Fibroblast of the aortic adventitia (primary cell): Measurements from ENCODE around the gene DLX1. TPM values are rescaled to one million over a fixed set of nuclear protein-coding genes. Genes with fewer than 3 reads are reported as not detected.
"Not testable (repeated sequence)": the region's sequence is repeated elsewhere in the genome, so short reads cannot be mapped to it uniquely, and the experiment has no call there.

ENCODE experiments used
- DNase-seq: peaks from one replicate; pipeline ENCODE4 v3.0.0-alpha.2; 2010; ENCODE audit warnings: low read depth
- H3K4me3 ChIP-seq: 2 replicates; pipeline ENCODE4 v1.5.1; 2011; ENCODE audit warnings: low read depth, mild to moderate bottlenecking, control low read depth, low read length, moderate library complexity
- CTCF ChIP-seq: IDR thresholded peaks from 2 replicates; pipeline ENCODE4 v1.5.1; 2011; ENCODE audit warnings: mild to moderate bottlenecking, low read length, control low read depth, inconsistent platforms; ENCODE audit not compliant: insufficient read depth
- total RNA-seq: library from RNA; depleted of rRNA; stranded (reverse); fragments of >200 nt; gene quantifications from 2 replicates; pipeline ENCODE4 v1.2.3, GENCODE V29; 2012; ENCODE audit warnings: low replicate concordance

Gene DLX1
- total RNA-seq, 1 donor = 0.99 TPM

- DNase-seq = no peak
- H3K4me3 ChIP-seq = no peak overlapping the region
- TF ChIP-seq CTCF = no peak
These were observed 24.9 kb downstream of the DLX1 start for GRCh38 chr2:172109988-172110811.

- peak; percentile 35 for TF ChIP-seq CTCF
- DNase-seq = peak; percentile 73
- no peak overlapping the region for H3K4me3 ChIP-seq
These were observed 28.3 kb downstream of the DLX1 start for GRCh38 chr2:172113617-172114016.

GRCh38 chr2:172114176-172114575 is 28.9 kb downstream of the DLX1 start:
- not testable (repeated sequence) for H3K4me3 ChIP-seq, DNase-seq

GRCh38 chr2:172114579-172114978 is 29.3 kb downstream of the DLX1 start:
- no peak for TF ChIP-seq CTCF
- no peak for DNase-seq

GRCh38 chr2:172116107-172116506 is 30.8 kb downstream of the DLX1 start:
- no peak for DNase-seq
- H3K4me3 ChIP-seq = no peak overlapping the region
- TF ChIP-seq CTCF = no peak

More at GRCh38 chr2:172114579-172114978, 29.3 kb downstream of the DLX1 start:
- H3K4me3 ChIP-seq = no peak overlapping the region

- no peak overlapping the region for H3K4me3 ChIP-seq
- TF ChIP-seq CTCF = no peak
- peak; percentile 84 for DNase-seq
These were observed 33.8 kb downstream of the DLX1 start for GRCh38 chr2:172119089-172119488.

- peak; percentile 11 for DNase-seq
- TF ChIP-seq CTCF = no peak
- no peak overlapping the region for H3K4me3 ChIP-seq
These were observed 34.8 kb downstream of the DLX1 start for GRCh38 chr2:172120118-172120517.
